GM12872 (cell line): ENCODE measurements around the gene SWI5.

Source experiments
- CTCF ChIP-seq: IDR thresholded peaks from 3 replicates; pipeline ENCODE4 v1.5.1; 2011; ENCODE audit warnings: low read depth, mild to moderate bottlenecking, low read length, moderate library complexity; ENCODE audit not compliant: insufficient read depth

SWI5 gene

GRCh38 chr9:128322404-128323211 is 46.5 kb downstream of the SWI5 start, which contains the start of the genes COQ4 and TRUB2:
Gene COQ4, plus strand, starts transcription at chr9:128322839. Its CDS starts 20 bp downstream, at chr9:128322859.
Gene TRUB2, minus strand, starts transcription at chr9:128322447. Its CDS starts 39 bp downstream, at chr9:128322408.
- TF ChIP-seq CTCF, result no peak

GRCh38 chr9:128323212-128323730 is 47.2 kb downstream of the SWI5 start:
- no peak for TF ChIP-seq CTCF

- no peak for TF ChIP-seq CTCF
Observed at GRCh38 chr9:128323791-128324190, 47.7 kb downstream of the SWI5 start.

- no peak for TF ChIP-seq CTCF
Observed at GRCh38 chr9:128324401-128324800, 48.3 kb downstream of the SWI5 start.

- TF ChIP-seq CTCF, result no peak
Observed at GRCh38 chr9:128325629-128326028, 49.6 kb downstream of the SWI5 start.

- no peak for TF ChIP-seq CTCF
Observed at GRCh38 chr9:128333451-128333869, 57.4 kb downstream of the SWI5 start.

- TF ChIP-seq CTCF, result no peak
Observed at GRCh38 chr9:128335161-128335560, 59.1 kb downstream of the SWI5 start.
